SU-DHL-6 (cell line): ENCODE measurements around the gene CCDC7.

Experiments
- H2AFZ ChIP-seq: fragments of 200-600 bp; sonication (generic); 2 replicates; pipeline ENCODE4 v1.6.1; 2014; ENCODE audit warnings: low read depth, mild to moderate bottlenecking, moderate library complexity, mixed read lengths, antibody characterized with exemption, low read length; ENCODE audit not compliant: severe bottlenecking
- H3F3A ChIP-seq: fragments of 200-600 bp; shearing (Covaris generic); 2 replicates; pipeline ENCODE4 v1.6.0; 2016; ENCODE audit warnings: antibody characterized with exemption, mild to moderate bottlenecking; ENCODE audit not compliant: insufficient read depth
- H3K27ac ChIP-seq: fragments of 200-600 bp; sonication (generic); 2 replicates; pipeline ENCODE4 v1.5.1; 2016; ENCODE audit warnings: low read depth, mild to moderate bottlenecking, low read length, moderate library complexity, mixed read lengths
- H3K27me3 ChIP-seq: fragments of 200-600 bp; sonication (generic), shearing (Covaris generic); 2 replicates; pipeline ENCODE4 v1.6.0; 2014; ENCODE audit warnings: mild to moderate bottlenecking, low read length
- H3K36me3 ChIP-seq: fragments of 200-600 bp; sonication (generic); 2 replicates; pipeline ENCODE4 v1.6.1; 2014; ENCODE audit warnings: mild to moderate bottlenecking, low read length, mixed read lengths
- H3K4me2 ChIP-seq: fragments of 300-600, 200-600 bp; shearing (Covaris generic), sonication (generic); 2 replicates; pipeline ENCODE4 v1.6.0; 2014; ENCODE audit warnings: low read length, low read depth, mild to moderate bottlenecking; ENCODE audit not compliant: poor library complexity, severe bottlenecking
- H3K4me3 ChIP-seq: fragments of 200-600 bp; sonication (generic); 2 replicates; pipeline ENCODE4 v1.5.1; 2014; ENCODE audit warnings: antibody characterized with exemption, low read length, mild to moderate bottlenecking, mixed read lengths; ENCODE audit not compliant: insufficient read depth, poor library complexity, severe bottlenecking
- H3K79me2 ChIP-seq: fragments of 200-600 bp; sonication (generic); 2 replicates; pipeline ENCODE4 v1.6.1; 2014; ENCODE audit warnings: mild to moderate bottlenecking, low read length, moderate library complexity; ENCODE audit not compliant: insufficient read depth
- H3K9ac ChIP-seq: fragments of 200-600 bp; sonication (generic); 2 replicates; pipeline ENCODE4 v1.7.0; 2014; ENCODE audit warnings: mild to moderate bottlenecking, low read length
- H3K9me2 ChIP-seq: fragments of 200-600 bp; sonication (generic); replicated peaks from 2 replicates; pipeline ENCODE4 v1.6.1; 2014; ENCODE audit warnings: low read length; ENCODE audit not compliant: insufficient read depth
- H3K9me3 ChIP-seq: fragments of 200-600 bp; sonication (generic); 2 replicates; pipeline ENCODE4 v1.6.1; 2014; ENCODE audit warnings: low read length, mixed read lengths; ENCODE audit not compliant: insufficient read depth
- H4K20me1 ChIP-seq: fragments of 200-600 bp; sonication (generic); 2 replicates; pipeline ENCODE4 v1.6.1; 2014; ENCODE audit warnings: low read depth, mild to moderate bottlenecking, antibody characterized with exemption, low read length, moderate library complexity, mixed read lengths
- EZH2phosphoT487 ChIP-seq: fragments of 200-600 bp; sonication (generic), shearing (Covaris generic); conservative IDR thresholded peaks from 2 replicates; pipeline ENCODE4 v1.6.1; 2018; ENCODE audit warnings: mild to moderate bottlenecking, antibody characterized with exemption, low read length, moderate library complexity, mixed read lengths
- TF ChIP-seq, protein P1 (sequence below): fragments of 200-600 bp; sonication (generic); IDR thresholded peaks from one replicate; pipeline ENCODE4 v1.5.1; 2017; ENCODE audit warnings: antibody characterized with exemption, mild to moderate bottlenecking, low read length, moderate library complexity; ENCODE audit not compliant: insufficient read depth, poor library complexity, severe bottlenecking

CCDC7 gene

DNA sequence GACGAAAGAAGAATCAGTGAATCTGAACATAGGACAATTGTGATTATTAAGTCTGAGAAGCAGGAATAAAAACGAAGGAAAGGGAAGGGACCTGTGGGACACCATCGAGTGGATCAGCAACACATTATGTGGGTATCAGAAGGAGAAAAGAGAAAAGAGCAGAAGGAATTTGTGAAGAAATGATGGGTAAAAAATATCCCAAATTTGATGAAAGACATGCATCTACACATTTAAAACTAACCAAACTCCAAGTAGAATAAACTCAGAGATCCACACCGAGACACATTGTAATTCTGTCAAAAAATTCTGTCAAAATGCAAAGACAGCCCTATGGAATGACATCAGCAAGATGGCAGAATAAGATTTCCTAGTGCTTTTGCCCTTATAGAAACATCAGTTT lies 341.0 kb downstream of the CCDC7 start:
- Histone ChIP-seq H3F3A (no peaks in the 10 kb centered on the region), H3K36me3 (no peaks in the 10 kb centered on the region), H3K9me2 (no peaks in the 10 kb centered on the region), H3K27ac (no peak overlapping the region), H3K4me3 (no peak overlapping the region), H3K9ac (no peak overlapping the region), H3K4me2 (no peak overlapping the region), H3K79me2 (no peaks in the 10 kb centered on the region), H3K27me3 (no peaks in the 10 kb centered on the region), H3K9me3 (no peaks in the 10 kb centered on the region), H2AFZ (no peak overlapping the region), H4K20me1 (no peaks in the 10 kb centered on the region)
- TF ChIP-seq, protein P1, sequence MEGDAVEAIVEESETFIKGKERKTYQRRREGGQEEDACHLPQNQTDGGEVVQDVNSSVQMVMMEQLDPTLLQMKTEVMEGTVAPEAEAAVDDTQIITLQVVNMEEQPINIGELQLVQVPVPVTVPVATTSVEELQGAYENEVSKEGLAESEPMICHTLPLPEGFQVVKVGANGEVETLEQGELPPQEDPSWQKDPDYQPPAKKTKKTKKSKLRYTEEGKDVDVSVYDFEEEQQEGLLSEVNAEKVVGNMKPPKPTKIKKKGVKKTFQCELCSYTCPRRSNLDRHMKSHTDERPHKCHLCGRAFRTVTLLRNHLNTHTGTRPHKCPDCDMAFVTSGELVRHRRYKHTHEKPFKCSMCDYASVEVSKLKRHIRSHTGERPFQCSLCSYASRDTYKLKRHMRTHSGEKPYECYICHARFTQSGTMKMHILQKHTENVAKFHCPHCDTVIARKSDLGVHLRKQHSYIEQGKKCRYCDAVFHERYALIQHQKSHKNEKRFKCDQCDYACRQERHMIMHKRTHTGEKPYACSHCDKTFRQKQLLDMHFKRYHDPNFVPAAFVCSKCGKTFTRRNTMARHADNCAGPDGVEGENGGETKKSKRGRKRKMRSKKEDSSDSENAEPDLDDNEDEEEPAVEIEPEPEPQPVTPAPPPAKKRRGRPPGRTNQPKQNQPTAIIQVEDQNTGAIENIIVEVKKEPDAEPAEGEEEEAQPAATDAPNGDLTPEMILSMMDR: no peak
- no peak for TF ChIP-seq EZH2phosphoT487

DNA sequence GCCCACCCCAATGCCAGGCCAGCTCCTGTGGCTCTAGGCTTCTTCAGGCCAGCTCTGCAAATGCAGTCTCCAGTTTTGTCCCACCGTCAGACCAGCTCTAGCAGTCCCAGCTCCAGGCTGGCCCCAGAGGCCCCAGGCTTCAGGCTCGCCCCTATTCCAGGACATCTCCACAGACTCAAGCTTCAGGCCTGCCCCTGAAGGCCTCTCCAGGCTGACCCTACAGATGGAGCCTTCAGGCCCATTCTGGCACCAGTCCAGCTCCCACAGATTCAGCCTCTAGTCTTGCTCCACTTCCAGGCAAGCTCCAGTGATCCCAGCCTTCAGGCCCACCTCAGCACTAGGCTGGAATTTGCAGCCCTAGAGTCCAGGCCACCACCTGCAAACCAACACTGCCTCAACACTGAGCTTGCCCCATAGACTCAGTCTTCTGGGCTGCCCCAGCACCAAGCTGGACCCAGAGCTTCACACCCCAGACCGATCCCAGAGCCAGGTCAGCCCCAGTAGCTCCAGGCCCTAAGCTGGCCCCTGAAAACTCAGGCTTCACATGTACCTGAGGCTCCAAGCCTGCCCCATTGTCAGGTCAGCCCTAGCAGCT lies 341.8 kb downstream of the CCDC7 start:
- Histone ChIP-seq H3K4me2 (no peak overlapping the region), H3K9me3 (no peaks in the 10 kb centered on the region), H3K4me3 (no peak overlapping the region), H3K9me2 (no peaks in the 10 kb centered on the region), H3F3A (no peaks in the 10 kb centered on the region), H4K20me1 (no peaks in the 10 kb centered on the region), H3K27ac (no peak overlapping the region), H3K79me2 (no peaks in the 10 kb centered on the region), H3K9ac (no peak overlapping the region), H2AFZ (no peak overlapping the region), H3K36me3 (no peaks in the 10 kb centered on the region), H3K27me3 (no peaks in the 10 kb centered on the region)
- TF ChIP-seq, protein P1: no peak
- no peak for TF ChIP-seq EZH2phosphoT487

DNA sequence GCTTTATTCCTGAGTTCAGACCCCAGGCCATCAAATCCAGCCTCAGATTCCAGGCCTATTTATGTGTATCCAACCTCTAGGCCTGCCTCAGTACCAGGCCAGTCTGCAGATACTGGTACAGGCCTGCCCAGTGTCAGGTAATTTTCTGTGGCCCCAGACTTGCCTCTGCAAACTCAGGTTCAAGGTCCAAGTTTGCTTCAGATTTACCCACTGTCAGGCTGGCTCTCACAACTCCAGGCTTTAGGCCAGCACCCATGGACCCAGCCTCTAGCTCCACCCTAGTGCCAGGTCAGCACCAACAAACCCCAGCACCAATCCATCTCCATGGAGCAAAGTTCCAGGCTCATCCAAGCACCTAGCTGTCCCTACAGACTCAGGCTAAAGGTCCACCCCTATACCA lies 342.4 kb downstream of the CCDC7 start:
- no peak overlapping the region for H3K4me2 ChIP-seq
- no peak overlapping the region for H3K9ac ChIP-seq
- H3K9me3 ChIP-seq: no peaks in the 10 kb centered on the region
- H3K79me2 ChIP-seq: no peaks in the 10 kb centered on the region
- TF ChIP-seq, protein P1: no peak
- TF ChIP-seq EZH2phosphoT487: no peak
- H4K20me1 ChIP-seq: no peaks in the 10 kb centered on the region
- H3K27ac ChIP-seq: no peak overlapping the region
- H3K9me2 ChIP-seq: no peaks in the 10 kb centered on the region
- H3K27me3 ChIP-seq: no peaks in the 10 kb centered on the region
- no peaks in the 10 kb centered on the region for H3F3A ChIP-seq
- no peak overlapping the region for H3K4me3 ChIP-seq
- H2AFZ ChIP-seq: no peak overlapping the region
- no peaks in the 10 kb centered on the region for H3K36me3 ChIP-seq
